ENCODE data around the gene EEF1AKMT4. TPM values are rescaled to one million over a fixed set of nuclear protein-coding genes. Genes with fewer than 3 reads are reported as not detected.
A peak's percentile ranks its signal among the peaks of the same experiment; 100 is the strongest.

EEF1AKMT4 gene
- total and polyA plus RNA-seq, 2 donors (not counting 1 experiment from before 2014, with no cell fraction given), result 1.2 to 2.1 TPM

DNA sequence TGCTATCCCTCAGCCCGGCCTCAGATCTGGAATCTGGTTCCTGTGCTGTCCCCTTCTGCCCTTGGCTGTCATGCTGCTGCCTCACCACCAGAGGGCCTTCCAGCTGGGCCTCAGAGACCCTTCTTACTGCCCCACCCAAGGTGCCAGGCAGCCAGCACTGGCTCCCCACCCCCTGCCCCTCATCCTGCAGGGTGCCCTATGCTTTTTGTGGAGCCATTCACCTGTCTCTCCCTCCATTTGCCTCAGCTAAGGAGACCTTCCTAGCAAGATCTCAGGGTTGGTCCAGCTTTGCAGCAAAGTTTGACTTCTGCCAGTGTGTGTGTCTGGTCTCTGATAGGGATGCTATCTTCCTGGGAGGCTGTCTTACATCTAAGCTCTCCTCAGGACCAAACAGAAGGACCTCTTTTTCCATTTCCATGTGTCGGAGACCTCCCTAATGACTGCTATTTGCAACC is 22.0 kb upstream of the EEF1AKMT4 start:
- Histone ChIP-seq H3K4me1 (ENCODE audit: control insufficient read depth, extremely low read depth, insufficient read depth, low read length) (peaks cover 3% of the 10 kb centered on the region), H3K9ac (ENCODE audit: insufficient read depth, low read length) (no peak overlapping the region), H3K4me3 (replicated peaks in 1 of 4; ENCODE audit: control extremely low read depth in 1 of 4, insufficient read depth in 1 of 4, low read depth in 3 of 4, low read length in 4 of 4) (no peak overlapping the region), H2AFZ (ENCODE audit: low read length) (no peak overlapping the region), H3K27ac (ENCODE audit: insufficient read depth, low read length) (no peak overlapping the region), H3K36me3 (ENCODE audit: control insufficient read depth, insufficient read depth, low read length) (no peaks in the 10 kb centered on the region), H3K27me3 (ENCODE audit: control insufficient read depth, insufficient read depth, low read length) (peaks cover 45% of the 10 kb centered on the region), H3K4me2 (ENCODE audit: extremely low read depth, insufficient read depth, low read length) (no peak overlapping the region), H3K9me3 (ENCODE audit: control insufficient read depth, insufficient read depth, low read depth, low read length) (no peaks in the 10 kb centered on the region), H4K20me1 (ENCODE audit: control insufficient read depth, extremely low read depth, insufficient read depth, low read length) (no peaks in the 10 kb centered on the region), H3K79me2 (ENCODE audit: control insufficient read depth, insufficient read depth, low read length) (no peaks in the 10 kb centered on the region)
- no peak for TF ChIP-seq EZH2 (IDR thresholded peaks at IDR 0.05; ENCODE audit: low read length, missing control alignments)
- TF ChIP-seq, protein P1, sequence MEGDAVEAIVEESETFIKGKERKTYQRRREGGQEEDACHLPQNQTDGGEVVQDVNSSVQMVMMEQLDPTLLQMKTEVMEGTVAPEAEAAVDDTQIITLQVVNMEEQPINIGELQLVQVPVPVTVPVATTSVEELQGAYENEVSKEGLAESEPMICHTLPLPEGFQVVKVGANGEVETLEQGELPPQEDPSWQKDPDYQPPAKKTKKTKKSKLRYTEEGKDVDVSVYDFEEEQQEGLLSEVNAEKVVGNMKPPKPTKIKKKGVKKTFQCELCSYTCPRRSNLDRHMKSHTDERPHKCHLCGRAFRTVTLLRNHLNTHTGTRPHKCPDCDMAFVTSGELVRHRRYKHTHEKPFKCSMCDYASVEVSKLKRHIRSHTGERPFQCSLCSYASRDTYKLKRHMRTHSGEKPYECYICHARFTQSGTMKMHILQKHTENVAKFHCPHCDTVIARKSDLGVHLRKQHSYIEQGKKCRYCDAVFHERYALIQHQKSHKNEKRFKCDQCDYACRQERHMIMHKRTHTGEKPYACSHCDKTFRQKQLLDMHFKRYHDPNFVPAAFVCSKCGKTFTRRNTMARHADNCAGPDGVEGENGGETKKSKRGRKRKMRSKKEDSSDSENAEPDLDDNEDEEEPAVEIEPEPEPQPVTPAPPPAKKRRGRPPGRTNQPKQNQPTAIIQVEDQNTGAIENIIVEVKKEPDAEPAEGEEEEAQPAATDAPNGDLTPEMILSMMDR (conservative IDR thresholded peaks at IDR 0.05 in 1 of 2, IDR thresholded peaks at IDR 0.05 in 1 of 2; ENCODE audit: low read depth in 1 of 2, low read length in 2 of 2), result peak; percentile 74 to 90
- DNase-seq (ENCODE audit: low read depth in 2 of 2), result peak in 1 of 2 donors; percentile 17

DNA sequence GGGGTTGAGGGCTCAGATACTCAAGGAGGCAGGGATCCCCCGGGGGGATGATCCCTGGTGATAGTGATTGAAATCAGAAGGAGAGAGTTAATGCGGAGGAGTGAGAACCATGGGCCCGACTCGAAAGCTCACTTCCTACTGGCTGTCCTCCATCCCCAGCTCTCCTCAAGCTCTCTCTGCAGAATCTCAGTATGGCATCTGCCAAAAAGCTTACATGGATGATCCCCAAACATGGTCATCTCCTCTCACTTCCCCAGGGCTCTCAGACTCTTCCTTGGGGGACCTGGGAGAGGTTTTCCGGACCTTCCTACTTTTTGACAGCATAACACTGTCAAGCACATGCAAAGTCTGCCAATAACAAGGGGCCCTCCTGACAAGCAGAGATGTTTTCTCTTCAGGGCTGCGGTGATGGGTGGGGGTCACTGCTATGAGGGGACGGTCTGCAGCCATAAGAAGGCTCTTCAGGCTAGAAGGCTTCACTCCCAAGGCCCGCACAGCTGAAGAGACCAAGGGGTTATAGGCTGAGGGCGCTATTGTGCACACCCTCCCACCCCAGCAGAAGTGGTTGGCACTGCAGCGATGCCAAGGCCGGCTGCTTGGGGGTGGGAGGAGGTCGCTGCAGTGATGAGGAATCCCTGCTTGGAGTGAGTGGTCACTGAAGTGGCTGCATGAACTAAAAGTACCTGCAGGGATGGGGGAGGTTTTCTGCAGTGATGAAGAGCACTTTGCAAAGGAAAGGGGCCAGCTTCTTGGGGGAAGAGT is 20.9 kb upstream of the EEF1AKMT4 start:
- DNase-seq (ENCODE audit: low read depth in 2 of 2), result no peak
- no peak overlapping the region for H2AFZ ChIP-seq (ENCODE audit: low read length)
- H3K9ac ChIP-seq (ENCODE audit: insufficient read depth, low read length), result no peak overlapping the region
- H3K4me2 ChIP-seq (ENCODE audit: extremely low read depth, insufficient read depth, low read length), result no peak overlapping the region
- no peaks in the 10 kb centered on the region for H3K36me3 ChIP-seq (ENCODE audit: control insufficient read depth, insufficient read depth, low read length)
- H3K4me1 ChIP-seq (ENCODE audit: control insufficient read depth, extremely low read depth, insufficient read depth, low read length), result peaks cover 3% of the 10 kb centered on the region
- no peak overlapping the region for H3K4me3 ChIP-seq (replicated peaks in 1 of 4; ENCODE audit: control extremely low read depth in 1 of 4, insufficient read depth in 1 of 4, low read depth in 3 of 4, low read length in 4 of 4)
- H3K27ac ChIP-seq (ENCODE audit: insufficient read depth, low read length), result no peak overlapping the region
- TF ChIP-seq, protein P1 (conservative IDR thresholded peaks at IDR 0.05 in 1 of 2, IDR thresholded peaks at IDR 0.05 in 1 of 2; ENCODE audit: low read depth in 1 of 2, low read length in 2 of 2), result no peak
- peak; percentile 81 for TF ChIP-seq EZH2 (IDR thresholded peaks at IDR 0.05; ENCODE audit: low read length, missing control alignments)
- no peaks in the 10 kb centered on the region for H3K9me3 ChIP-seq (ENCODE audit: control insufficient read depth, insufficient read depth, low read depth, low read length)
- H3K27me3 ChIP-seq (ENCODE audit: control insufficient read depth, insufficient read depth, low read length), result peaks cover 49% of the 10 kb centered on the region
- no peaks in the 10 kb centered on the region for H4K20me1 ChIP-seq (ENCODE audit: control insufficient read depth, extremely low read depth, insufficient read depth, low read length)
- no peaks in the 10 kb centered on the region for H3K79me2 ChIP-seq (ENCODE audit: control insufficient read depth, insufficient read depth, low read length)

DNA sequence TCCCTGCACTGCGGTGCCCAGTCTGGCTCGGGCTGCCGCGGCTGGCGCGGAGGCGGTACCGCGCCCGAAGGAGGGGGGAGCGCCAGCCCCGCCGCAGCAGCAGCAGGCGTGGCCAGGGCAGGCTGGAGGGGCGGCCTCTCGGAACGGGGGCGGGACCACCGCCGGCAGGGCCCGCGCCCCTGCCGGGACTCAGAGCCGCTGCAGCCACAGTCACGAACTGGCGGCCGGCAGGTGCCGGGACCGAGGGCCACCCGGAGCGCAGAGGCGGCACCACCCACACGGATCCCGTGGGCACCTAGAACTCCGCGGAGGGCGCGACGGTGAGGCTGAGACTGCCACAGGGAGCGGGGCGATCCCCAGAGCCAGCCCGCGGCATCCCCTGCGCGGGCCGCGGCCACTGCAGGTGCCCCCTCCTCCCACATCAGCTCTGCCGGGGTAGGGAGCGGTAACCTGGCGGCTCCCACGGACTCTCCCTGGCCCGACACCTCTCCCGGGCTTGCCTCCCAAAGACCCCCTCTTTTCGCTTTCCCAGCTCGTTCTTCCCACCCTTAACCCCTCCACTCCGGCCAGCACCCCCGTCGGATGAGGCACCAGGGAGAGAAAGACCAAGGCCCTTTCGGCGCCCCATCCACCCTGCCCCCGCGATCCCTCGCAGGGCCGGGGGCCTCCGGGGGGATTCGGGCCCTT is 19.9 kb upstream of the EEF1AKMT4 start, which contains the start of gene VWA5B2:
VWA5B2 (plus strand) TSS at position 192 of the 687 bp plus-strand sequence. CDS start 944 bp downstream, outside the sequence.
- TF ChIP-seq EZH2 (IDR thresholded peaks at IDR 0.05; ENCODE audit: low read length, missing control alignments), result peak; percentile 96
- TF ChIP-seq, protein P1 (conservative IDR thresholded peaks at IDR 0.05 in 1 of 2, IDR thresholded peaks at IDR 0.05 in 1 of 2; ENCODE audit: low read depth in 1 of 2, low read length in 2 of 2), result no peak
- Histone ChIP-seq H2AFZ (ENCODE audit: low read length) (no peak within 1 kb of the TSS), H3K9ac (ENCODE audit: insufficient read depth, low read length) (no peak within 1 kb of the TSS), H3K4me3 (replicated peaks in 1 of 4; ENCODE audit: control extremely low read depth in 1 of 4, insufficient read depth in 1 of 4, low read depth in 3 of 4, low read length in 4 of 4) (peak within 1 kb of the TSS in 3 of 4 experiments; percentile 10 to 44 (median 30)), H3K27ac (ENCODE audit: insufficient read depth, low read length) (no peak within 1 kb of the TSS), H3K4me1 (ENCODE audit: control insufficient read depth, extremely low read depth, insufficient read depth, low read length) (peaks cover 4% of the 10 kb centered on the region), H3K4me2 (ENCODE audit: extremely low read depth, insufficient read depth, low read length) (peak within 1 kb of the TSS; percentile 68), H3K27me3 (ENCODE audit: control insufficient read depth, insufficient read depth, low read length) (peaks cover 49% of the 10 kb centered on the region), H3K36me3 (ENCODE audit: control insufficient read depth, insufficient read depth, low read length) (no peaks in the 10 kb centered on the region), H3K79me2 (ENCODE audit: control insufficient read depth, insufficient read depth, low read length) (no peaks in the 10 kb centered on the region), H4K20me1 (ENCODE audit: control insufficient read depth, extremely low read depth, insufficient read depth, low read length) (no peaks in the 10 kb centered on the region), H3K9me3 (ENCODE audit: control insufficient read depth, insufficient read depth, low read depth, low read length) (no peaks in the 10 kb centered on the region)
- peak; percentile 6 to 44 for DNase-seq (ENCODE audit: low read depth in 2 of 2)
